ENCODE measurements around the gene SPINT2. TPM values are rescaled to one million over a fixed set of nuclear protein-coding genes. Genes with fewer than 3 reads are reported as not detected.

The SPINT2 gene
- total and polyA plus RNA-seq, 2 of the 13 experiments (the other 11 are each of a cell fraction or from before 2014, with no cell fraction given) = 0.31 to 0.77 TPM

GRCh38 chr19:38315657-38316476 is 51.5 kb downstream of the SPINT2 start, which contains the start of gene YIF1B (continued):
- no peak; the same call in 1 of the 2 replicates for TF ChIP-seq DZIP1 (CRISPR knock-in tag; IDR thresholded peaks at IDR 0.05)
- TF ChIP-seq ZNF703 (CRISPR knock-in tag; IDR thresholded peaks at IDR 0.05; ENCODE audit: borderline replicate concordance) = no peak
- TF ChIP-seq ZFP41 (CRISPR knock-in tag; IDR thresholded peaks at IDR 0.05; ENCODE audit: borderline replicate concordance) = no peak
- TF ChIP-seq ZNF343 (CRISPR knock-in tag; IDR thresholded peaks at IDR 0.05) = no peak
- TF ChIP-seq RBM39 (IDR thresholded peaks at IDR 0.05; ENCODE audit: low read depth, low read length, poor library complexity, severe bottlenecking) = no peak
- no peak for TF ChIP-seq TARDBP (CRISPR knock-in tag; IDR thresholded peaks at IDR 0.05)
- TF ChIP-seq FOSL2 (CRISPR knock-in tag; IDR thresholded peaks at IDR 0.05) = 0 out of 2 replicates have a peak, but pooled peaks have one; percentile 5
- TF ChIP-seq ZBTB14 (CRISPR knock-in tag; IDR thresholded peaks at IDR 0.05) = no peak
- no peak for TF ChIP-seq FOXP1 (IDR thresholded peaks at IDR 0.05)
- no peak for TF ChIP-seq FOXP1 (CRISPR knock-in tag; IDR thresholded peaks at IDR 0.05)
- no peak for TF ChIP-seq ZNF230 (CRISPR knock-in tag; IDR thresholded peaks at IDR 0.05)
- no peak for TF ChIP-seq TMF1 (CRISPR knock-in tag; IDR thresholded peaks at IDR 0.05; ENCODE audit: low read depth)
- TF ChIP-seq HOMEZ (CRISPR knock-in tag; IDR thresholded peaks at IDR 0.05; ENCODE audit: low read depth) = no peak
- TF ChIP-seq ELK4 (CRISPR knock-in tag; IDR thresholded peaks at IDR 0.05; ENCODE audit: borderline replicate concordance) = no peak
- no peak for TF ChIP-seq PBX3 (CRISPR knock-in tag; IDR thresholded peaks at IDR 0.05; ENCODE audit: borderline replicate concordance)
- TF ChIP-seq TP53 (CRISPR knock-in tag; conservative IDR thresholded peaks at IDR 0.05) = no peak
- no peak for TF ChIP-seq LRRFIP1 (CRISPR knock-in tag; conservative IDR thresholded peaks at IDR 0.05)
- TF ChIP-seq ZNF780A (CRISPR knock-in tag; IDR thresholded peaks at IDR 0.05) = no peak
- TF ChIP-seq HNRNPUL1 (IDR thresholded peaks at IDR 0.05; ENCODE audit: low read depth, low read length) = no peak
